ENCODE measurements around the gene BAMBI.

DNA sequence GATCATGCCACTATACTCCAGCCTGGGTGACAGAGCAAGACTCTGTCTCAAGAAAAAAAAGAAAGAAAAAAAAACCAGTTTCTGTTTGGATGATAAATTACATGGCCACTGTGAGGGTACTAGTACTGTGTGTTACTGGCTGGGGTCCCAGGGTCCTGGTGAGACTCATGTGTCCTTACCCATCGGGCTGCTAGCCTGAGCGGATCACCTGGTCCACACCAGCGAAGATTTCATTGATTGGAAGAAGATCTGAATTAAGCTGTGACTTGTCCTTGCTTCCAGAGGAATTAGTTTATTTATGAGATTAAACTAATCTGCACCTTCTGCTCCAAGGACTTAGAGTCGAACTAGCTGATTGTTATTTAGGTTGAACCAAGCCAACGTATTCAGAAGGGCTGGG is 40.0 kb upstream of the BAMBI start:
- TF ChIP-seq POLR2A (IDR thresholded peaks at IDR 0.05; ENCODE audit: low read depth, low read length) (no peak), POLR2AphosphoS5 (IDR thresholded peaks at IDR 0.05; ENCODE audit: low read depth, low read length) (no peak), TAF1 (IDR thresholded peaks at IDR 0.05; ENCODE audit: low read depth, low read length) (no peak)
